ENCODE results near the gene KIT. TPM values are rescaled to one million over a fixed set of nuclear protein-coding genes. Genes with fewer than 3 reads are reported as not detected.

Gene KIT
- total and polyA plus RNA-seq, 10 of the 15 experiments (the other 5 are each of a cell fraction or from before 2014, with no cell fraction given), result 0.01 to 0.03 TPM; not detected in 8

GRCh38 chr4:54712206-54712605 lies 54.4 kb downstream of the KIT start:
- Histone ChIP-seq H3K9ac (ENCODE audit: control insufficient read depth, insufficient read depth, low read length) (no peak overlapping the region), H3K27me3 (replicated peaks in 1 of 2; ENCODE audit: control insufficient read depth in 2 of 2, insufficient read depth in 2 of 2, low read length in 1 of 2) (no peaks in the 10 kb centered on the region), H3K9me3 (replicated peaks; ENCODE audit: control insufficient read depth, insufficient read depth, low read length) (no peaks in the 10 kb centered on the region; the same call in 2 of the 3 replicates), H3K4me2 (ENCODE audit: control insufficient read depth, insufficient read depth) (no peak overlapping the region), H3K79me2 (ENCODE audit: control insufficient read depth, insufficient read depth, low read length) (no peaks in the 10 kb centered on the region), H3K27ac (ENCODE audit: control insufficient read depth, insufficient read depth) (no peak overlapping the region), H2AFZ (ENCODE audit: control insufficient read depth, low read depth, low read length) (no peak overlapping the region), H3K4me3 (no peak overlapping the region), H3K36me3 (ENCODE audit: control insufficient read depth in 2 of 2, insufficient read depth in 2 of 2, low read length in 1 of 2) (no peaks in the 10 kb centered on the region), H3K4me1 (ENCODE audit: control insufficient read depth, insufficient read depth, low read length) (no peaks in the 10 kb centered on the region), H4K20me1 (ENCODE audit: control insufficient read depth, insufficient read depth) (no peaks in the 10 kb centered on the region)
- intact Hi-C loops (cut with micrococcal nuclease; ENCODE audit: unreplicated experiment), result no loop called here
- ChIA-PET SMC1A (ENCODE audit: uncharacterized antibody, unreplicated experiment) (interaction anchor here (1.0 kb wide), 1 partner anchor 10 kb away, joined by 3 read pairs; no protein-coding TSS in a partner anchor), RAD21 (ENCODE audit: unreplicated experiment) (no interaction called here), CTCF (no interaction called here), POLR2A (interaction anchor here (0.6 kb wide), 2 partner anchors 235 to 1702 kb away, joined by 3 read pairs; no protein-coding TSS in a partner anchor)
- no TSS peak for BruUV-seq (replicated peaks)
- FAIRE-seq (no peak), DNase-seq (ENCODE audit: low read depth, low spot score) (no peak), ATAC-seq (no peak)
- in situ Hi-C loops (cut with MboI), result no loop called here
- TF ChIP-seq SMC3 (IDR thresholded peaks at IDR 0.05; ENCODE audit: borderline replicate concordance, low read length) (no peak), SRF (IDR thresholded peaks at IDR 0.05; ENCODE audit: low read depth in 2 of 2, low read length in 2 of 2) (no peak), MTA3 (IDR thresholded peaks at IDR 0.05; ENCODE audit: borderline replicate concordance, low read length) (no peak), TCF7 (IDR thresholded peaks at IDR 0.05; ENCODE audit: borderline replicate concordance) (no peak), SP1 (IDR thresholded peaks at IDR 0.05; ENCODE audit: low read depth, low read length) (no peak), LARP7 (IDR thresholded peaks at IDR 0.05) (no peak), MLLT1 (IDR thresholded peaks at IDR 0.05) (no peak), SREBF1 (IDR thresholded peaks at IDR 0.05; ENCODE audit: low read length) (no peak), SUPT20H (IDR thresholded peaks at IDR 0.05; ENCODE audit: borderline replicate concordance, control insufficient read depth, low read depth, low read length) (no peak), FOXM1 (IDR thresholded peaks at IDR 0.05; ENCODE audit: low read depth, low read length) (no peak), CUX1 (IDR thresholded peaks at IDR 0.05; ENCODE audit: insufficient replicate concordance, low read depth, low read length) (no peak), NR2F1 (conservative IDR thresholded peaks at IDR 0.05) (no peak)
- 0% methylated on average over 2 of the region's 2 CpGs for WGBS (ENCODE audit: insufficient coverage, insufficient replicate concordance, low lambda C conversion rate, missing lambda C conversion rate)

All from GM12878 (cell line).